ENCODE data around the gene SETD2.

The SETD2 gene

GRCh38 chr3:47007001-47007400, 156.9 kb downstream of the SETD2 start:
- DNase-seq = no peak
- Mint-ChIP-seq H3K4me1 (peaks cover 6% of the 10 kb centered on the region), H3K27ac (no peak overlapping the region), H3K4me3 (no peak overlapping the region), H3K27me3 (ENCODE audit: low read depth, poor library complexity) (peaks cover 6% of the 10 kb centered on the region), H3K36me3 (ENCODE audit: low read depth) (no peaks in the 10 kb centered on the region), H3K9me3 (no peaks in the 10 kb centered on the region)
- TF ChIP-seq CTCF (IDR thresholded peaks at IDR 0.05) = no peak

GRCh38 chr3:47006145-47006651, 157.7 kb downstream of the SETD2 start:
- TF ChIP-seq CTCF (IDR thresholded peaks at IDR 0.05) = no peak
- H3K27me3 Mint-ChIP-seq (ENCODE audit: low read depth, poor library complexity) = peaks cover 6% of the 10 kb centered on the region
- no peaks in the 10 kb centered on the region for H3K36me3 Mint-ChIP-seq (ENCODE audit: low read depth)
- H3K27ac Mint-ChIP-seq = no peak overlapping the region
- peaks cover 6% of the 10 kb centered on the region for H3K4me1 Mint-ChIP-seq
- no peak for DNase-seq
- no peak overlapping the region for H3K4me3 Mint-ChIP-seq
- no peaks in the 10 kb centered on the region for H3K9me3 Mint-ChIP-seq

GRCh38 chr3:47005212-47006144, 158.4 kb downstream of the SETD2 start:
- Mint-ChIP-seq H3K4me3 (no peak overlapping the region), H3K27ac (no peak overlapping the region), H3K36me3 (ENCODE audit: low read depth) (no peaks in the 10 kb centered on the region), H3K9me3 (no peaks in the 10 kb centered on the region), H3K27me3 (ENCODE audit: low read depth, poor library complexity) (peaks cover 6% of the 10 kb centered on the region), H3K4me1 (peaks cover 6% of the 10 kb centered on the region)
- TF ChIP-seq CTCF (IDR thresholded peaks at IDR 0.05) = no peak
- no peak for DNase-seq

GRCh38 chr3:47004369-47005211, 159.3 kb downstream of the SETD2 start:
- no peaks in the 10 kb centered on the region for H3K4me1 Mint-ChIP-seq
- peaks cover 6% of the 10 kb centered on the region for H3K27me3 Mint-ChIP-seq (ENCODE audit: low read depth, poor library complexity)
- no peak overlapping the region for H3K4me3 Mint-ChIP-seq
- DNase-seq = no peak
- no peak overlapping the region for H3K27ac Mint-ChIP-seq
- H3K36me3 Mint-ChIP-seq (ENCODE audit: low read depth) = no peaks in the 10 kb centered on the region
- TF ChIP-seq CTCF (IDR thresholded peaks at IDR 0.05) = no peak
- H3K9me3 Mint-ChIP-seq = no peaks in the 10 kb centered on the region

- Mint-ChIP-seq H3K36me3 (ENCODE audit: low read depth) (no peaks in the 10 kb centered on the region), H3K4me1 (peaks cover 2% of the 10 kb centered on the region), H3K27me3 (ENCODE audit: low read depth, poor library complexity) (peaks cover 6% of the 10 kb centered on the region), H3K4me3 (no peak overlapping the region), H3K27ac (no peak overlapping the region), H3K9me3 (no peaks in the 10 kb centered on the region)
- TF ChIP-seq CTCF (IDR thresholded peaks at IDR 0.05) = no peak
- no peak for DNase-seq
Observed at GRCh38 chr3:47003461-47004368, 160.2 kb downstream of the SETD2 start.
